HCT116 (cell line): ENCODE data around the gene H3-3A. TPM values are rescaled to one million over a fixed set of nuclear protein-coding genes. Genes with fewer than 3 reads are reported as not detected.

ENCODE experiments used
- ATAC-seq: fragments of 200-7000 bp; cut with Tn5 transposase; 2 replicates; pipeline ENCODE4 v1.9.1; 2020; ENCODE audit warnings: mild to moderate bottlenecking, moderate library complexity
- BruUV-seq: library from RNA; stranded (reverse); fragments of 400-500 nt; replicated peaks from 2 replicates; lab custom pipeline; 2021; lab: Mats Ljungman, UMichigan
- CTCF ChIA-PET: fragments of 300-600 bp; sonication (Branson Sonifier 250); formaldehyde crosslinking; loops from one replicate; lab custom pipeline; 2021; ENCODE audit warnings: antibody characterized with exemption; lab: Charles Lee
- POLR2A ChIA-PET: fragments of 300-600, 350-600 bp; sonication (Branson Sonifier 250); formaldehyde crosslinking; loops from one replicate; lab custom pipeline; 2021; ENCODE audit warnings: antibody characterized with exemption; lab: Charles Lee
- RAD21 ChIA-PET, 2 experiments: fragments of 300-600 bp; sonication (Branson Sonifier 250); formaldehyde crosslinking; loops; one replicate each; lab custom pipeline; 2023; ENCODE audit warnings: low total read pairs in 2 of 2; ENCODE audit not compliant: uncharacterized antibody in 2 of 2, unreplicated experiment in 2 of 2, low non-redundant PET in 1 of 2; lab: Charles Lee
- DNase-seq: peaks from one replicate; pipeline ENCODE4 v3.0.0-alpha.2; 2010; ENCODE audit warnings: low read depth, low spot score
- H2AFZ ChIP-seq: fragments of 200-600 bp; shearing (Covaris generic), sonication (generic); 2 replicates; pipeline ENCODE4 v1.6.1; 2017; ENCODE audit warnings: low read depth, mixed run types, mixed read lengths, antibody characterized with exemption, low read length; ENCODE audit not compliant: poor library complexity, severe bottlenecking
- H3K27ac ChIP-seq: 2 replicates; pipeline ENCODE4 v1.5.1; 2012; ENCODE audit warnings: low read depth, low read length
- H3K27me3 ChIP-seq: fragments of 200-600 bp; sonication (generic); 2 replicates; pipeline ENCODE4 v1.6.1; 2016; ENCODE audit warnings: mixed run types, low read length, mixed read lengths; ENCODE audit not compliant: insufficient read depth
- H3K36me3 ChIP-seq, 2 experiments: fragments of 200-500 bp in 1 of 2; fragments of 200-600 bp in 1 of 2; sonication (Bioruptor generic) in 1 of 2; sonication (generic) in 1 of 2; 2 replicates each; pipeline versions ENCODE4 v1.5.1 to v1.6.1; 2014 to 2016; ENCODE audit warnings: low read length in 2 of 2, inconsistent platforms in 1 of 2, mixed read lengths in 1 of 2, mixed run types in 1 of 2; ENCODE audit not compliant: insufficient read depth in 2 of 2, control insufficient read depth in 1 of 2
- H3K4me1 ChIP-seq, 2 experiments: fragments of 200-600 bp in 1 of 2; sonication (generic) in 1 of 2; 2 replicates each; pipeline versions ENCODE4 v1.5.1 to v1.6.1; 2012 to 2017; ENCODE audit warnings: low read length in 2 of 2, inconsistent platforms in 1 of 2, mild to moderate bottlenecking in 1 of 2, mixed read lengths in 1 of 2, mixed run types in 1 of 2, moderate library complexity in 1 of 2; ENCODE audit not compliant: insufficient read depth in 2 of 2, control insufficient read depth in 1 of 2
- H3K4me2 ChIP-seq: fragments of 200-600 bp; sonication (generic); 2 replicates; pipeline ENCODE4 v1.6.1; 2017; ENCODE audit warnings: mixed run types, low read length, mixed read lengths
- H3K4me3 ChIP-seq, 2 experiments: fragments of 200-600 bp in 1 of 2; sonication (generic) in 1 of 2; replicated peaks in 1 of 2; 2 replicates each; pipeline ENCODE4 v1.5.1; 2011 to 2016; ENCODE audit warnings: low read length in 2 of 2, control low read depth in 1 of 2, low read depth in 1 of 2, mild to moderate bottlenecking in 1 of 2, mixed read lengths in 1 of 2, mixed run types in 1 of 2
- H3K79me2 ChIP-seq: fragments of 200-600 bp; sonication (generic); 2 replicates; pipeline ENCODE4 v1.6.1; 2017; ENCODE audit warnings: mild to moderate bottlenecking, mixed run types, low read length, moderate library complexity, mixed read lengths; ENCODE audit not compliant: insufficient read depth
- H3K9ac ChIP-seq: fragments of 200-600 bp; sonication (generic); 2 replicates; pipeline ENCODE4 v1.6.1; 2016; ENCODE audit warnings: low read length, mixed read lengths
- H3K9me2 ChIP-seq: fragments of 200-600 bp; sonication (generic), shearing (Covaris generic); 2 replicates; pipeline ENCODE4 v1.6.1; 2017; ENCODE audit warnings: mixed run types, mild to moderate bottlenecking, moderate library complexity; ENCODE audit not compliant: insufficient read depth
- H3K9me3 ChIP-seq, 2 experiments: fragments of 200-500 bp in 1 of 2; fragments of 200-600 bp in 1 of 2; sonication (Bioruptor generic) in 1 of 2; sonication (generic) in 1 of 2; 2 replicates each; pipeline ENCODE4 v1.6.1; 2014 to 2017; ENCODE audit warnings: low read length in 2 of 2, mixed read lengths in 2 of 2, inconsistent platforms in 1 of 2, low read depth in 1 of 2, mild to moderate bottlenecking in 1 of 2, mixed run types in 1 of 2, moderate library complexity in 1 of 2; ENCODE audit not compliant: control insufficient read depth in 1 of 2, insufficient read depth in 1 of 2
- H4K20me1 ChIP-seq: fragments of 200-600 bp; sonication (generic), shearing (Covaris generic); 2 replicates; pipeline ENCODE4 v1.6.1; 2017; ENCODE audit warnings: mixed run types, mild to moderate bottlenecking, moderate library complexity; ENCODE audit not compliant: insufficient read depth
- CBX3 ChIP-seq: IDR thresholded peaks from 2 replicates; pipeline ENCODE4 v1.6.1; 2012; ENCODE audit warnings: low read depth
- CEBPB ChIP-seq: IDR thresholded peaks from 2 replicates; pipeline ENCODE4 v1.6.1; 2012; ENCODE audit warnings: low read depth
- EGR1 ChIP-seq: IDR thresholded peaks from 2 replicates; pipeline ENCODE4 v1.6.1; 2012; ENCODE audit warnings: low read depth
- ELF1 ChIP-seq: IDR thresholded peaks from 2 replicates; pipeline ENCODE4 v1.6.1; 2012; ENCODE audit warnings: low read depth, borderline replicate concordance
- EZH2phosphoT487 ChIP-seq: fragments of 200-600 bp; IDR thresholded peaks from 2 replicates; pipeline ENCODE4 v1.6.1; 2018; ENCODE audit warnings: antibody characterized with exemption, borderline replicate concordance
- FOSL1 ChIP-seq: IDR thresholded peaks from 2 replicates; pipeline ENCODE4 v1.6.1; 2012; ENCODE audit warnings: low read depth
- MAX ChIP-seq: IDR thresholded peaks from 2 replicates; pipeline ENCODE4 v1.6.1; 2012
- POLR2A ChIP-seq: IDR thresholded peaks from 2 replicates; pipeline ENCODE4 v1.7.0; 2011; ENCODE audit warnings: borderline replicate concordance; ENCODE audit not compliant: insufficient read depth, insufficient read length; ENCODE audit errors: extremely low read depth
- POLR2AphosphoS5 ChIP-seq: IDR thresholded peaks from 2 replicates; pipeline ENCODE4 v1.6.1; 2011; ENCODE audit warnings: mild to moderate bottlenecking, low read depth, low read length, moderate library complexity
- RAD21 ChIP-seq: IDR thresholded peaks from 2 replicates; pipeline ENCODE4 v1.6.1; 2012; ENCODE audit warnings: low read depth, mild to moderate bottlenecking
- REST ChIP-seq: IDR thresholded peaks from 2 replicates; pipeline ENCODE4 v1.6.1; 2012; ENCODE audit warnings: low read depth
- SP1 ChIP-seq: IDR thresholded peaks from 2 replicates; pipeline ENCODE4 v1.6.1; 2012; ENCODE audit warnings: low read depth
- SRF ChIP-seq: IDR thresholded peaks from 2 replicates; pipeline ENCODE4 v1.6.1; 2012; ENCODE audit warnings: low read depth
- TCF7L2 ChIP-seq: IDR thresholded peaks from 2 replicates; pipeline ENCODE4 v1.7.0; 2011; ENCODE audit warnings: borderline replicate concordance, inconsistent platforms; ENCODE audit not compliant: insufficient read depth, insufficient read length; ENCODE audit errors: extremely low read depth
- YY1 ChIP-seq: IDR thresholded peaks from 2 replicates; pipeline ENCODE4 v1.6.1; 2011; ENCODE audit warnings: low read length, low read depth, moderate library complexity, mild to moderate bottlenecking; ENCODE audit not compliant: insufficient replicate concordance; ENCODE audit errors: extremely low read depth
- ZFX ChIP-seq: fragments of 450-650 bp; IDR thresholded peaks from 2 replicates; pipeline ENCODE4 v1.6.1; 2017
- ZNF274 ChIP-seq: fragments of 200-500 bp; sonication (Bioruptor generic); IDR thresholded peaks from 2 replicates; pipeline ENCODE4 v1.6.1; 2014; ENCODE audit warnings: mild to moderate bottlenecking, low read depth, low read length, inconsistent platforms
- intact Hi-C: fragments of 100-400 bp; cut with micrococcal nuclease; formaldehyde crosslinking; loops from 2 replicates; pipeline ENCODE4 v1.10.0; 2022
- total RNA-seq: library from RNA; stranded (reverse); gene quantifications from one replicate; pipeline ENCODE4 v1.2.1, GENCODE V29; 2021; ENCODE audit not compliant: unreplicated experiment

Gene H3-3A
- total RNA-seq, 1 experiment from 2014 or later, result 386 TPM

GRCh38 chr1:226111883-226112261 lies 49.4 kb downstream of the H3-3A start:
- Histone ChIP-seq H2AFZ (no peak overlapping the region), H3K27me3 (no peaks in the 10 kb centered on the region), H3K9me3 (no peaks in the 10 kb centered on the region), H4K20me1 (no peaks in the 10 kb centered on the region), H3K79me2 (no peaks in the 10 kb centered on the region), H3K36me3 (no peaks in the 10 kb centered on the region), H3K9ac (no peak overlapping the region), H3K9me2 (no peaks in the 10 kb centered on the region), H3K4me2 (no peak overlapping the region), H3K4me3 (no peak overlapping the region), H3K27ac (no peak overlapping the region), H3K4me1 (peaks cover 19 to 20% of the 10 kb centered on the region in 2 experiments)
- no peak for DNase-seq
- intact Hi-C loops, result no loop called here
- ChIA-PET RAD21 (no interaction called here), CTCF (interaction anchor here (1.0 to 2.1 kb wide), 3 partner anchors 9 to 47 kb away, joined by 4 to 6 read pairs (median 5); no protein-coding TSS in a partner anchor), POLR2A (no interaction called here)
- TF ChIP-seq MAX, result no peak
- no peak for TF ChIP-seq EZH2phosphoT487
- TF ChIP-seq ZFX, result no peak
- no peak for TF ChIP-seq FOSL1
- no peak for TF ChIP-seq SRF
- TF ChIP-seq CEBPB, result no peak
- no peak for TF ChIP-seq ELF1
- ATAC-seq, result no peak
- no TSS peak for BruUV-seq

- no peak overlapping the region for H2AFZ ChIP-seq
- no peaks in the 10 kb centered on the region for H3K27me3 ChIP-seq
- ChIA-PET RAD21 (no interaction called here), POLR2A (no interaction called here), CTCF (interaction anchor here (2.1 kb wide), 1 partner anchor 48 kb away, joined by 6 read pairs; no protein-coding TSS in a partner anchor)
- H3K36me3 ChIP-seq, result no peaks in the 10 kb centered on the region
- no peak overlapping the region for H3K27ac ChIP-seq
- no peaks in the 10 kb centered on the region for H3K9me3 ChIP-seq
- no peak overlapping the region for H3K4me2 ChIP-seq
- H4K20me1 ChIP-seq, result no peaks in the 10 kb centered on the region
- H3K4me1 ChIP-seq, result peaks cover 14 to 20% of the 10 kb centered on the region in 2 experiments
- intact Hi-C loops, result no loop called here
- DNase-seq (no peak), ATAC-seq (no peak)
- H3K9me2 ChIP-seq, result no peaks in the 10 kb centered on the region
- H3K4me3 ChIP-seq, result no peak overlapping the region
- H3K9ac ChIP-seq, result no peak overlapping the region
- H3K79me2 ChIP-seq, result no peaks in the 10 kb centered on the region
- no TSS peak for BruUV-seq
- TF ChIP-seq SP1 (no peak), FOSL1 (no peak), ZFX (no peak), YY1 (no peak), RAD21 (no peak), ELF1 (no peak), POLR2A (no peak), EZH2phosphoT487 (no peak), CBX3 (no peak), TCF7L2 (no peak), POLR2AphosphoS5 (no peak), ZNF274 (no peak), REST (no peak), EGR1 (no peak), MAX (no peak)
These were observed 50.1 kb downstream of the H3-3A start for GRCh38 chr1:226112626-226113025.
